ENCODE measurements around the gene CLASP2.

DNA sequence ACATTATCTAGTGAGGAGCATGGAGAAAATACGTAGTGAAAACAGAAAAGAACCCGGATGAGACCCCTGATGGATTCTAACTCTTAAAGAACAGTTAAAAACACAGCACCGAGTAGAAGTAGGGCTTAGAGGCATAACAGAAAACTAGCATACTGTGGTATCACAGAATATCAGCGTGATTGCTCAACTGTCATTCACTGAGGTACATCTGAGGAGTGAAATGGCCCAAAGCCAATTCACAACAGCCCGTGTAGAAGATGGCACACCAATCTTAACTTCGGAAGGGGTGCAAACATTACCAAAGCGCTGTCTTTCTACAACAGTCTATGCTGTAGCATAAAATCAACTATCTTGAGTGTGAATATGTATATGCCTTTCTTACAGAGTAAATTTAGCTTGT is 1.8 kb downstream of the CLASP2 start:
- TF ChIP-seq, protein P1, sequence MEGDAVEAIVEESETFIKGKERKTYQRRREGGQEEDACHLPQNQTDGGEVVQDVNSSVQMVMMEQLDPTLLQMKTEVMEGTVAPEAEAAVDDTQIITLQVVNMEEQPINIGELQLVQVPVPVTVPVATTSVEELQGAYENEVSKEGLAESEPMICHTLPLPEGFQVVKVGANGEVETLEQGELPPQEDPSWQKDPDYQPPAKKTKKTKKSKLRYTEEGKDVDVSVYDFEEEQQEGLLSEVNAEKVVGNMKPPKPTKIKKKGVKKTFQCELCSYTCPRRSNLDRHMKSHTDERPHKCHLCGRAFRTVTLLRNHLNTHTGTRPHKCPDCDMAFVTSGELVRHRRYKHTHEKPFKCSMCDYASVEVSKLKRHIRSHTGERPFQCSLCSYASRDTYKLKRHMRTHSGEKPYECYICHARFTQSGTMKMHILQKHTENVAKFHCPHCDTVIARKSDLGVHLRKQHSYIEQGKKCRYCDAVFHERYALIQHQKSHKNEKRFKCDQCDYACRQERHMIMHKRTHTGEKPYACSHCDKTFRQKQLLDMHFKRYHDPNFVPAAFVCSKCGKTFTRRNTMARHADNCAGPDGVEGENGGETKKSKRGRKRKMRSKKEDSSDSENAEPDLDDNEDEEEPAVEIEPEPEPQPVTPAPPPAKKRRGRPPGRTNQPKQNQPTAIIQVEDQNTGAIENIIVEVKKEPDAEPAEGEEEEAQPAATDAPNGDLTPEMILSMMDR (IDR thresholded peaks at IDR 0.05): no peak
- TF ChIP-seq POLR2A (IDR thresholded peaks at IDR 0.05): no peak
